ENCODE data around the gene CNNM1. TPM values are rescaled to one million over a fixed set of nuclear protein-coding genes. Genes with fewer than 3 reads are reported as not detected.

Gene CNNM1
- total and polyA plus RNA-seq, 8 donors = under 0.01 to 0.87 (median 0.31) TPM; not detected in 1

GRCh38 chr10:99430451-99431189, 101.5 kb downstream of the CNNM1 start, which contains the start of gene GOT1:
Gene GOT1, minus strand, starts transcription at chr10:99430624. Its CDS starts 59 bp downstream, at chr10:99430565.
- Histone ChIP-seq H3K9me3 (no peaks in the 10 kb centered on the region), H3K27me3 (no peaks in the 10 kb centered on the region), H3K4me3 (peak within 1 kb of the TSS; percentile 76 to 91 (median 83)), H3K27ac (peak within 1 kb of the TSS; percentile 95 to 97 (median 96)), H3K4me1 (peaks cover 22 to 65% (median 52%) of the 10 kb centered on the region in 4 donors), H3K36me3 (peaks cover 0 to 13% (median 9%) of the 10 kb centered on the region in 4 donors)
- intact Hi-C loops (cut with DNase I; ENCODE audit: low total_unique reads) = no loop called here
- WGBS, 5 donors = 0 to 1% (median 0%) methylated on average over 25 to 59 of the region's 59 CpGs
- TF ChIP-seq EP300 (IDR thresholded peaks at IDR 0.05) (no peak), POLR2A (IDR thresholded peaks at IDR 0.05) (peak in 2 of 4 donors; percentile 29 to 68), POLR2AphosphoS5 (IDR thresholded peaks at IDR 0.05) (peak; percentile 81 to 95 (median 82))
- peak; percentile 95 to 99 for DNase-seq

- intact Hi-C loops (cut with DNase I; ENCODE audit: low total_unique reads) = no loop called here
- WGBS, 5 donors = 0 to 2% (median 1%) methylated on average over 16 to 20 of the region's 20 CpGs
- H3K9me3 ChIP-seq = no peaks in the 10 kb centered on the region
- TF ChIP-seq CTCF (IDR thresholded peaks at IDR 0.05) = no peak
- TF ChIP-seq POLR2AphosphoS5 (IDR thresholded peaks at IDR 0.05) = no peak
- no peak for TF ChIP-seq POLR2A (IDR thresholded peaks at IDR 0.05)
- TF ChIP-seq EP300 (IDR thresholded peaks at IDR 0.05) = no peak
- peak overlapping the region; percentile 95 to 97 (median 96) for H3K27ac ChIP-seq
- H3K36me3 ChIP-seq = peaks cover 0 to 7% (median 3%) of the 10 kb centered on the region in 4 donors
- peak overlapping the region; percentile 76 to 91 (median 83) for H3K4me3 ChIP-seq
- no peaks in the 10 kb centered on the region for H3K27me3 ChIP-seq
- peak; percentile 74 to 80 for DNase-seq
- H3K4me1 ChIP-seq = peaks cover 22 to 70% (median 54%) of the 10 kb centered on the region in 4 donors
These were observed 102.1 kb downstream of the CNNM1 start for GRCh38 chr10:99431190-99431760.

- H3K4me1 ChIP-seq = peaks cover 22 to 77% (median 60%) of the 10 kb centered on the region in 4 donors
- H3K27ac ChIP-seq = peak overlapping the region in 4 of 5 donors; percentile 95 to 97 (median 96)
- TF ChIP-seq POLR2A (IDR thresholded peaks at IDR 0.05) (no peak), CTCF (IDR thresholded peaks at IDR 0.05) (no peak), EP300 (IDR thresholded peaks at IDR 0.05) (no peak), POLR2AphosphoS5 (IDR thresholded peaks at IDR 0.05) (no peak)
- no peak for DNase-seq
- WGBS, 5 donors = 93 to 97% (median 94%) methylated on average over 4 of the region's 4 CpGs
- peak overlapping the region in 2 of 4 donors; percentile 82 to 84 for H3K4me3 ChIP-seq
- H3K36me3 ChIP-seq = peaks cover 0 to 7% (median 2%) of the 10 kb centered on the region in 4 donors
- intact Hi-C loops (cut with DNase I; ENCODE audit: low total_unique reads) = no loop called here
- no peaks in the 10 kb centered on the region for H3K9me3 ChIP-seq
- H3K27me3 ChIP-seq = no peaks in the 10 kb centered on the region
These were observed 102.9 kb downstream of the CNNM1 start for GRCh38 chr10:99432047-99432446.

- WGBS, 5 donors = 34 to 64% (median 43%) methylated on average over 6 of the region's 6 CpGs
- H3K27me3 ChIP-seq = no peaks in the 10 kb centered on the region
- TF ChIP-seq CTCF (IDR thresholded peaks at IDR 0.05) (no peak), POLR2A (IDR thresholded peaks at IDR 0.05) (no peak), EP300 (IDR thresholded peaks at IDR 0.05) (no peak), POLR2AphosphoS5 (IDR thresholded peaks at IDR 0.05) (no peak)
- no peak overlapping the region for H3K4me3 ChIP-seq
- peak overlapping the region in 2 of 5 donors; percentile 10 to 45 for H3K27ac ChIP-seq
- DNase-seq = no peak
- H3K36me3 ChIP-seq = peaks cover 0 to 7% (median 3%) of the 10 kb centered on the region in 4 donors
- no peaks in the 10 kb centered on the region for H3K9me3 ChIP-seq
- intact Hi-C loops (cut with DNase I; ENCODE audit: low total_unique reads) = no loop called here
- H3K4me1 ChIP-seq = peaks cover 22 to 77% (median 60%) of the 10 kb centered on the region in 4 donors
These were observed 103.7 kb downstream of the CNNM1 start for GRCh38 chr10:99432881-99433280.
